SK-N-SH treated with all-trans-retinoic acid at 6 μM for 48 hours (cell line): ENCODE results near the gene RHOT2.

ENCODE experiments used
- ESRRG ChIP-seq: fragments of 250-450 bp; sonication (Bioruptor Pico); IDR thresholded peaks from 2 replicates; pipeline ENCODE4 v1.6.1; 2021; ENCODE audit warnings: mild to moderate bottlenecking
- ISL1 ChIP-seq: fragments of 250-450 bp; sonication (Bioruptor Pico); IDR thresholded peaks from 2 replicates; pipeline ENCODE4 v2.1.2; 2022; ENCODE audit warnings: mild to moderate bottlenecking, moderate library complexity
- PPARA ChIP-seq: fragments of 250-450 bp; sonication (Bioruptor Pico); IDR thresholded peaks from 2 replicates; pipeline ENCODE4 v1.5.0; 2020; ENCODE audit warnings: mild to moderate bottlenecking, borderline replicate concordance
- TCF4 ChIP-seq: fragments of 250-450 bp; sonication (Bioruptor Pico); IDR thresholded peaks from 2 replicates; pipeline ENCODE4 v1.8.0; 2021; ENCODE audit warnings: mild to moderate bottlenecking, moderate library complexity, borderline replicate concordance
- ZFP30 ChIP-seq: fragments of 450-650 bp; formaldehyde crosslinking; IDR thresholded peaks from 2 replicates; pipeline ENCODE4 v1.5.0; 2022; ENCODE audit warnings: mild to moderate bottlenecking, moderate library complexity

- no peak for TF ChIP-seq PPARA (CRISPR knock-in tag)
- TF ChIP-seq TCF4 (CRISPR knock-in tag), result no peak
- TF ChIP-seq ZFP30 (CRISPR knock-in tag), result no peak
- TF ChIP-seq ESRRG (CRISPR knock-in tag), result no peak
- TF ChIP-seq ISL1, result no peak
Observed at GRCh38 chr16:718922-719321, 51.0 kb downstream of the RHOT2 start.
